SKM-1 treated with dmso at 0.1 percent for 144 hours (cell line): Measurements from ENCODE around the gene DHCR7.

Experiments used
- DNase-seq: peaks from one replicate; lab custom pipeline; 2025; ENCODE audit not compliant: unreplicated experiment; lab: John Stamatoyannopoulos, UW

Gene DHCR7, protein sequence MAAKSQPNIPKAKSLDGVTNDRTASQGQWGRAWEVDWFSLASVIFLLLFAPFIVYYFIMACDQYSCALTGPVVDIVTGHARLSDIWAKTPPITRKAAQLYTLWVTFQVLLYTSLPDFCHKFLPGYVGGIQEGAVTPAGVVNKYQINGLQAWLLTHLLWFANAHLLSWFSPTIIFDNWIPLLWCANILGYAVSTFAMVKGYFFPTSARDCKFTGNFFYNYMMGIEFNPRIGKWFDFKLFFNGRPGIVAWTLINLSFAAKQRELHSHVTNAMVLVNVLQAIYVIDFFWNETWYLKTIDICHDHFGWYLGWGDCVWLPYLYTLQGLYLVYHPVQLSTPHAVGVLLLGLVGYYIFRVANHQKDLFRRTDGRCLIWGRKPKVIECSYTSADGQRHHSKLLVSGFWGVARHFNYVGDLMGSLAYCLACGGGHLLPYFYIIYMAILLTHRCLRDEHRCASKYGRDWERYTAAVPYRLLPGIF

DNA sequence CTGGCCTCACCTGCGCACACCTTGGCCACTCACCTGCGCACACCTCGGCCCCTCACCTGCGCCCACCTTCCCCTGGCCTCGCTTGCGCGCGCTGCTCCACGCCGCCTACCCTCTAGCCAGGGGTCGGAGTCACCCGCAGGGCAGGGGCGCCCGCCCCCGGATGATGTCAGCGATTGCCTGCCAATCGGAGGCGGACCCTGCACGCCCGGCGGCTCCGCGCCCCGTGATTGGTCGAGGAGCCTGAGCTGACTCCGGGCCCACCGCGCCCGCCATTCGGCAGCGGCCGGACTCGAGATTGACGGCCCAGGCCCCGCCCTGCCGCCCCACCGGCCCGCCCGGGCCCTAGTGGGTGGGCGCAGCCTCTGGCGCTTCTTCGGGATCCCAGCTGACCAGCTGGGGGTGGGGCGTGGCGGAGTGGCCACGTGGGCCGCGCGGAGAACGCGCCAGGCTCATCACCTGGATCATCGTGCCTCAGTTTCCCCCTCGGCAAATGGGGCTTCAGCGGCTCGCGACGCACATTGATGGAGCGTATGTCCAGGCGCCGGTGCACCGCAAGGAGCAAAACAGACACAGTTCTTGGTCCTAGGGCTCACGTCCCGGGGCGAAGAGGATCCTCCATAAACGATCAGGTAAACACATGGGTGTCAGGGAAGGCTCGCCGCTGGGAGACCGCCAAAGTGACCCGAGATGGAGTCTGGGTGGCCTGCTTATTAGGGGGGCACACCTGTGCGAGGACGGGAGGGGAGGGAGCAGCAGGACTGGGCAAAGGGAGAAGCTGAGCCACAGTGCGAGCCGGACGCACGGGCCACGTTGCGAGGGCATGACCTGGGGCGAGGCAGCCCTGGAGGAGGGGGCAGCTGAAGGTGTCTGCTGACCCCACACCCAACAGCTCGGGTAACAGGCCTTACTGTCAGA, at the start of gene DHCR7:
Gene DHCR7, minus strand, starts transcription at position 137 of the 915 bp plus-strand sequence. CDS start 3,441 bp downstream, outside the sequence.
- peak; percentile 87 for DNase-seq

DNA sequence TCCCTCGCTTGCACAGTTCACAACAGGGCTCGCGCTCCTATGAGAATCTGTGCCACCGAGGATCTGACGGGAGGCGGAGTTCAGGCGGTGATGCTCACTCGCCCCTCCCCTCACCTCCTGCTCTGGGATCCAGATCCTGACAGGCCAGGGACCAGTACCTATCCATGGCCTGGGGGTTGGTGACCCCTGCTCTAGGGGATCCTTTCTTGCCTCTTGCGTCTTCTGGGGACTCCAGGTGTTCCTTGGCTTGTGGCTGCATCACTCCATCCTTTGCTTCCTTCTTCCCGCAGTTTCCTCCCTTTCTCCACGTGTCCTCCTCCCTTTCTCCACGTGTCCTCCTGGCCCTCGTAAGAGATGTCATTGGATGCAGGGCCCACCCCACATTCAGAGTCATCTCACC, 48.2 kb upstream of the DHCR7 start:
- no peak for DNase-seq

DNA sequence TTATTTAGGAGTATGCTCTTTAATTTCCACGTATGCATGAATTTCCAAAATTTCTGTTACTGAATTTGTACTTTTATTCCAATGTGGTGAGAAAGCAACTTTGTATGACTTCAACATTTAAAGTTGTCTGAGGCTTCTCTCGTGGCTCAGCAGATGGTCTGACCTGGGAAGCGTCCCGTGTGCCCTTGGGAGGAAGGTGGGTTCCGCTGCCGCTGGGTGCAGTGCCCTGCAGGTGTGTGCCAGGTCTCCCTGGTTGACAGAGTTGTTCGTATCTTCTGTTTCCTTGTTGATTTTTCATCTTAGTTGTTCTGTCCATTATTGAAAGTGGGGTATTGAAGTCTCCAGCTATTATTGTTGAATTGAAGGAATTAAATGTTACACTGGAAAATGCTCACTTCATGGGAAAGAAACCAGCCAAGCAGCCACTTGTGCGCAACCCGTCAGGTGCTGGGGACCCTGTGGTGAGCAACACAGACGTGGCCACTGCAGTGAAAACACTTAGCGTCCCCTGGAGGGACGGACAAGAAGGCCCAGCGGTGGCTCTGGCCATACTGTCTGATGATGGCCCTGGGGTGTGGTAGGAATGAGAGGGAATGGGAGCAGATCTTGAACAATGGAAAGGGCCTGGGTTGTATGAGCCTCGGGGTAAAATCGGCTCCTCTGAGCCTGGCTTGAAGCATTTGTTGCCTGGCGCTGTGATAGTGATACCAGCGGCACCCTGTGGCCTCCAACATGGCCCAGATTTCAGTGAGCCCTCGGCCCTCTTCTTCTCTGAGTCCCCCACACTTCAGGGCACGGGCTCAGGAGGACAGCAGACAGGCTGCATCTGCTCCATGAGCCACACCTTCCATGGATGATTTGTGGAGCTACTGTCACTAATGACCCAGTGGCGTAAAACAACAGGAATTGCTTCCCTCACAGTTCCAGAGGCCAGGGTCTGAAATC, 47.4 kb upstream of the DHCR7 start:
- DNase-seq: no peak

DNA sequence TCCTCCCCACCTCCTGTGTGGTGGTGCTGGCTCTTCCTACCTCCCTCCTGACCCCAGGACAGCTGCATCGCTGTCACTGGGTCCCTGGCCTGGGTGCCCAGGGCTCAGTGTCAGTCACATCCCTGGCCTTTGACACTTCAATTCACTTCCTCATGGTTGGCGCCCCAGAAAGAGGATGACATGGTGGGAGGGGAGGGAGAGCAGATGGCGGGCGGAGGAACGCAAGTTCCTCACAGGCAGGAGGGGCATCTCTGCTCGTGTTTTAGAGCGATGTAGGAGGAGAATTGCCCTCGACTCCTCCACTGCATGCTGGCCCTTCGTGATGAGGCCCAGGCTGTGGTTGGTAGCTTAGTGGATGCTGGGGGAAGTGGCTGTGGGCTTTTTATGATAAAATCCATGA, 43.7 kb upstream of the DHCR7 start:
- DNase-seq: no peak

DNA sequence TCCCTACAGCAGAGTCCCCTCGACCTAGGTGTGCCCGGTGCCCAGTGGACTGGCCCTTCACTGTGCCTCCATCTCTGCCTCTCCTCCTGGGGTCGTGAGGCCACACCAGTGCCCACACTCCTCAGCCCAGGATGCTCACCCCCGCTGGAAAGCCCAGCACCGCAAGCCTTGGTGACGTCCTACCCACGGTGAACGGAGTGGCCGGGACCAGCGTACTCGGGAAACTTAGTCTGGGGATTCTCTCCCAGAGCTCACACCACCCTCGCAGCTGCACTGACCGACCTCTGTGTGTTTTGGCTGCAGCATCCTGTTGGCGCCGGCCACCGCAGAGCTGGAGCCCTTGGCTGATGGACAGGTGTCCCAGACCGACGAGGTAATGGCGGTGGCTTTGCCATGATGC, 43.3 kb upstream of the DHCR7 start:
- DNase-seq: no peak

DNA sequence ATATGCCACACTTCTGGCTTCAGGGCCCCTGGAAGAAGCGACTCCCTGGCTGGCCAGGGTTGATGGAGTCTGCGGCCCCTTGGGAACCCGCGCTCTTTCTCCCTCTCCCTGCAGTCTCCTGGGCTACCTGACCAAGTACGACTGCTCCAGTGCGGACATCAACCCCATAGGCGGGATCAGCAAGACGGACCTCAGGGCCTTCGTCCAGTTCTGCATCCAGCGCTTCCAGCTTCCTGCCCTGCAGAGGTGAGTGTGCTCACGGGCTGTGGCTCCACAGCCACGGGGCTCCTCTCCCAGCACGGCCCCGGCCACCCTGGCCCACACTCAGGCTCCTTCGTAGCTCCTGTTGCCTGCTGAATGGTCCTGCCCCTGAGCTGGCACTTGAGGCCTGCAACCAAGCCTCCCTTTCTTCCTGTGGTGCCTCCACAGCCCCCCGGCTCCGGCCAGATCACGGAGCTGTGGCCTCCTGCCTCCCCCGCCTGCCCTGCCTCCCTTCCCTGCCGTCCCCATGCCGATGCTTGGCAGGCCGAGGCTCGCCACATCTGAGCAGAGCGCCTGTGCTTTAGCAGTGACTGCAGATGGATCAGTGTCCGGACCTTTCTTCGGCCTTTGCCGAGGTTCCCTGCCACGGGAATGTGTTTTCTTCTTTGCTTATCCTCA, 42.7 kb upstream of the DHCR7 start:
- no peak for DNase-seq

DNA sequence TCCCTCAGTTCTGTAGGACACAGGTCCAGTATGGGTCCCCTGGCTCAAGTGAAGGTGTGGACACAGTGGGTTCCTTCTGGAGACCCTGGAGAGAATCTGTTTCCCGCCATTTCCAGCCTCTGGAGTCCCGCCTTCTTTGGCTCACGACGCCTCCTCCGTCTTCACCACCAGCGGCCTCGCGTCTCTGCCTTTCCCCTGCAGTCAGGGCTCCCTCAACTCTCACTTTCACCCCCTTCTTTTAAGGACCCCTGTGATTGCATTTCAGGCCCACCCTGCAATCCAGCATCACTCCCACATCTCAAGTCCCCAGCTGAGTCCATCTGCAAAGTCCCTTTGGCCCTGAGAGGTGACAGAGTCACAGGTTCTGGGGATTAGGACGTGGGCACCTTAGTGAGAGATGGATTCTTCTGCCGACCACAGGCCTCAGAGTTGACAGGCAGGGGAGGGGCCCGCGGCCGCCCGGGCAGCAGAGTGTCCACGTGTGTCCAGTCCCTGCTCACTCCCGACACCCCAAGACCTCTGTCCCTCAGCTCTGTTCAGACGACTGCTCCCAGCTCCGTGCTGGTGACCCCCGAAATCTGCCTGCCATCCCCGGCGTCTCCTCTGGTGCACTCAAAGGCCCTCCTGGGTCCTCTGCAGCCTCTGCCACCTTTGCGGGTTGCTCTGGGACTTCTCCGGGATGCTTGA, 42.0 kb upstream of the DHCR7 start:
- DNase-seq: no peak

DNA sequence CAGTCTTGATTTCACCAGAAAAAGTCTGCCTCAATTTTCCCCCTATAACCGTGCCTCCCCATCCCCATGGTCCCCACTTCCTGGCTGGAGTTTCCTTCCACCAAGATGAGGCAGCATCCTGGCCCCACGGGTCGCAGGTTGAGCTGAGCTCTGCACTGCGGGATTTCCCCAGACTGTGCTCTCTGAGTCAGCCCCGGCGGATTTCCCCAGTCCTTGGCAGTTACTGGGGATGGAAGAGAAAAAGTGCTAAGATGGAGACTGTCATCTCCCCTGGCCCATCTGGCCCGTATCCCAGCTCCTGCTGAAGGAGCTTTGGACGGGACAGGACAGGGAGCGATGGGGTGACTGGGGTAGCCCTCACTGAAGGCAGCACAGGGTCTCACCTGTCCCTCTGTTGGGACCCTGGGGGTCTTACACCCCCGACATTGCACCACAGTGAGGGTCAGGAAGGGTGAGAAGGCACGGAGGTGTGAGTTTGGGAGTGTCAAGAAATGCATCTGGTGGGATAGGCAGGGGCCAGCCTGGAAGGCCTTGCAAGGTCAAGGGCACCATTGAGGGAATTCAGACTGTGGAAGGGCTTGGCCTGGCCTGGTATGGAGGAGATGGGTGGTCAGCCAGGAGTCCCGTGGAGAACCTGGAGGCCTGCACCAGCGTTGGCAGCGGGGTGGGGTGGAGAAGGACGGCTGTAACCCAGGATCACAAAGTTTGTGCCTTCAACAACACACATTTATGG, 41.3 kb upstream of the DHCR7 start:
- no peak for DNase-seq

DNA sequence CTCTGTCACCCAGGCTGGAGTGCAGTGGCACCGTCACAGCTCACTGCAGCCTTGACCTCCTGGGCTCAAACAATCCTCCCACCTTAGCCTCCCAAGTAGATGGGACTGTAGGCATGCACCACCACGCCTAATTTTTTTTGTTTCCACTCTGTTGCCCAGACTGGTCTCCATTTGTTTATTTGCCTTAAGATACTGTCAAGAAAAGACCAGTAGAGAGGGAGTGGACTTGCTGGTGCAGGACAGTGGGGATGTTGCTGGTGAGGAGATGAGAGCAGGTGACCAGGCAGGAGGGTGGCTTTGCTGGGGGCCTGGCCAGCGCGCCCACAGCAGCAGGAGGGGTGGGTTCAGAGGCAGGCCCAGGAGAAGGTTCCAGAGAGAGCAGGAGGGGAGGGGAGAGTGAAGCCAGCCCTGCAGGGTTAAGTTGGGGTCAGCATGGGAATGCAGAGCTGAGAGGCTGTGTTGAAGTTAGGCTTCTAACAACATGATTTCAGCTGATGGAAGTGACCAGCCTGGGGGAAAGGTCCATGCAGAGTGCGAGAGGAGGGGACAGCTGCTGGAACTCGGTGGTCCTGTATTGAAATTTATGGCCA, 40.6 kb upstream of the DHCR7 start:
- DNase-seq: no peak

DNA sequence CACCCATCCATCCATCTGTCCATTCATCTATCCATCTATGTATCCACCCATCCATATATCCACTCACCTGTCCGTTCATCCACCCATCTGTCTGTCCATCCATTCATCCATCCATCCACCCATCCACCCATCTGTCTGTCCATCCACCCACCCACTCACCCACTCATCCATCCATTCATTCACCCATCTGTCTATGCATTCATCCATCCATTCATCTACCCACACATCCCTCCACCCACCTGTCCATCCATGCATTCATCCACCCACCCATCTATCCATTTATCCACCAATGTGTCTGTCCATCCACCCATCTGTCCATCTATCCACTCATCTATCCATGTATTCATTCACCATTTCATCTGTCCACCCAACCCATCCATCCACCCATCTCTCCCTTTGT, 38.1 kb upstream of the DHCR7 start:
- DNase-seq: no peak

DNA sequence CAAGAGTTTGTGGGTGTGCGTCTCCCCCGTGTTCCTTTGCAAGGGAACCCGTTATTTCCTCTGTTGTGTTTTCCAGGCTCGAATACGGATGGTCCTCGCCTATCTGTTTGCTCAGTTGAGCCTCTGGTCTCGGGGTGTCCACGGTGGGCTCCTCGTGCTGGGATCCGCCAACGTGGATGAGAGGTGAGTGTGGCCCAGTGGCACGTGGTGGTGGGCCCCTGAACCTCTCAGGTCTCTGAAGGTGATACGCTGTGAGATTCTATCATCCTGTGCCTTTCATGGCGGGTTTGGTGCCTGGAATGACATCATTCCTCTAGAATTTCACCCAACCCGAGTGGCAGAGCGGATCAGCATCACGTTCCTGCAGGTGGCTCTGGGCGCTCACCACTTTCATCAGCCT, 37.3 kb upstream of the DHCR7 start:
- no peak for DNase-seq

DNA sequence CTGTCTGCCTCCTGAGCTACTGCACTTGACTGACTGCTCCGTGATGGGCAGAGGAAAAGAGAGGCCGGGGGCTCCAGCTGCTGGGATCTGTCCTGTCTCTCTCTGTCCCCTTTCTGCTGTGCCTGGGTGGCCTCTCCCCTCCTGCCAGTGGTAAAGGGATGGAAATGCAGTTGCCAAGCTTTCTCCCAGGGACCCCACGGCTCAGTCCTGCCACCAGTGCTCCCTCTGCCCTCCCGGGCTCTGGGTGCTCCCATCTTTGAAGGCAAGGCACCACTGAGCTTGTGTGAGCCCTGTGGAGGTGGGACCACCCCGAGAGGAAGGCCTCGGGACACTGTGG, 36.8 kb upstream of the DHCR7 start:
- DNase-seq: no peak

DNA sequence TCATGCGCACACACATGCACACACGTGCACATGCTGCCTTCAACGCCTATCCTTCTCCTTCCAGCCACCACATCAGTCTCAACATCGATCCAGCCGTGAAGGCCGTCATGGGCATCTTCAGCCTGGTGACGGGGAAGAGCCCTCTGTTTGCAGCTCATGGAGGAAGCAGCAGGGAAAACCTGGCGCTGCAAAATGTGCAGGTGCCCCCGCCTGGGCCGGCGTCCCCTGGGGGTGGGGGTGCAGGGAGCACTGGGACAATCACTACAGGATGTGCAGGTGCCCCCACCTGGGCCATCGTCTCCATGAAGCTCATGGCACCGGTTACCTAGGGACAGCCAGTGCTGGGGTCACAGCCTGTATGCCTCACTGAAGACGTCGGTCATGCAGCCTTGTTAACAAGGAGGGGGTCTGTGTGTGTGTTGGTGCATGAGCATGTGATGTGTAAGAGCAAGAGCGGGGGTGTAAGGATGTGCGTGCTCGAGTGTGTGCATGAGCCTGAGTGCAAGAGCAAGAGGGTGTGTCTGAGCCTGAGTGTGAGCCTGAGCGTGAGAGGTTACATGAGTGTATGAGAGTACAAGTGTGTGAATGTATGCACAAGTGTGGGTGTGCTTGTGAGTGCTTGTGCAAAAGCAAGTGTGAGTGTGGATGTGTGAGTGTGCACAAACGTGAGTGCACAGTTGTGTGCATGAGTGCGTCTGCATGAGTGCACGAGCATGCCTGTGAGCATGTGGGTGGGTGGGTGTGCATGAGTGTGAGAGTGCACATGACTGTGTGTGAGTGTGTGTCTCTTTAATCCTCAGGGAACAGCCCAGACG, 36.3 kb upstream of the DHCR7 start:
- DNase-seq: no peak

DNA sequence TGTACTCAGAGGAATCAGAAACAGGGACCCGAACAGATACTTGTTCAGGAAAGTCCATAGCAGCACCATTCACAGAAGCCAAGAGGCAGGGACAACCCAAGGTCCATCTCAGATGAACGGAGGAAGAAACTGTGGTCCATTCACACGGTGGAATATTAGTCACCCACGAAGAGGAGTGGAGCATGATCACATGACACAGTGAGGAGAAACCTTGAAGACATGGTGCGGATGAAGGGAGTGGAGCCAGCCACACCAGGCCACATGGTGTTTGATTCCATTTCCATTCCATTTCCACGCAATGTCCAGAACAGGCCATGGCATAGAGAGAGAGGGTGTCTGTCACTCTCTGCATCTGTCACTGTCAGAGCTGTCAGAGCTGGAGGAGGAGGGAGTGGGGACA, 35.5 kb upstream of the DHCR7 start:
- DNase-seq: no peak

DNA sequence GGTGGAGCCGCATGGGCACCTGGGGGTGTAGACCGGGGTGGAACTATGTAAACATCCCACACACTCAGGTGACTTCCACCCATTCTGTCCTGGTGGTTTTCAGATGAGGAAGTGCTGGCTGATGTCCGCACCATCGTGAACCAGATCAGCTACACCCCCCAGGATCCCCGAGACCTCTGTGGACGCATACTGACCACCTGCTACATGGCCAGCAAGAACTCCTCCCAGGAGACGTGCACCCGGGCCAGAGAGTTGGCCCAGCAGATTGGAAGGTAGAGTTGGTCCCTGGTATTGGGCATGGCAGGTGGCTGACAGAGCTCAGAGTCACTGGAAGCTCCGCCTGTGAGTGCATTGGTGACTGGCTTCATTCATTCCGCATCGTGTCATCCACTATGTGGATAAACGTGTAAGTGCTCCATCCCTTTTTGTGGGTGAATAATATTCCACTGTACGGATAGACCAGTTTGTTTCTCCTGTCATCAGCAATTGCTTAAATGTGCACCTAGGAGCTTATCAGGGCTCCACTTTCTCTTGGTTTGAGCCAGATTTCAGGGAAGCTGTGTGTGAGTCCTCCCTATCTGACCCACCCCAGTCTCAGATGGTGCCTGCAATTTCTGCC, 34.7 kb upstream of the DHCR7 start:
- DNase-seq: no peak

DNA sequence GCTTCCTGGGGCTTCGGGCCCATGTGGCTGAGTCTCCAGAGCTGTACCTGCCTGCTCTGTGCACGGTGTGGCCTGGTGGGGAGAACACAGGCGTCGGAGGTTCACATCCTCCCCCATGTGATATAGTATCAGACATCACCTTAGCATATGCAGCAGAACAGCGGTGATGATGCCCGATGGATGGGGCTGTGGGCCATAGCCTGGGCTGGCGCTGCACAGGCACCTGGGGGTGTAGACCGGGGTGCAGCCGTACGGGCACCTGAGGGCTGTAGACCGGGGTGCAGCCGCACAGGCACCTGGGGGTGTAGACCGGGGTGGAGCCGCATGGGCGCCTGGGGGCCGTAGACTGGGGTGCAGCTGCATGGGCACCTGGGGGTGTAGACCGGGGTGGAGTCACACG, 34.0 kb upstream of the DHCR7 start:
- no peak for DNase-seq

DNA sequence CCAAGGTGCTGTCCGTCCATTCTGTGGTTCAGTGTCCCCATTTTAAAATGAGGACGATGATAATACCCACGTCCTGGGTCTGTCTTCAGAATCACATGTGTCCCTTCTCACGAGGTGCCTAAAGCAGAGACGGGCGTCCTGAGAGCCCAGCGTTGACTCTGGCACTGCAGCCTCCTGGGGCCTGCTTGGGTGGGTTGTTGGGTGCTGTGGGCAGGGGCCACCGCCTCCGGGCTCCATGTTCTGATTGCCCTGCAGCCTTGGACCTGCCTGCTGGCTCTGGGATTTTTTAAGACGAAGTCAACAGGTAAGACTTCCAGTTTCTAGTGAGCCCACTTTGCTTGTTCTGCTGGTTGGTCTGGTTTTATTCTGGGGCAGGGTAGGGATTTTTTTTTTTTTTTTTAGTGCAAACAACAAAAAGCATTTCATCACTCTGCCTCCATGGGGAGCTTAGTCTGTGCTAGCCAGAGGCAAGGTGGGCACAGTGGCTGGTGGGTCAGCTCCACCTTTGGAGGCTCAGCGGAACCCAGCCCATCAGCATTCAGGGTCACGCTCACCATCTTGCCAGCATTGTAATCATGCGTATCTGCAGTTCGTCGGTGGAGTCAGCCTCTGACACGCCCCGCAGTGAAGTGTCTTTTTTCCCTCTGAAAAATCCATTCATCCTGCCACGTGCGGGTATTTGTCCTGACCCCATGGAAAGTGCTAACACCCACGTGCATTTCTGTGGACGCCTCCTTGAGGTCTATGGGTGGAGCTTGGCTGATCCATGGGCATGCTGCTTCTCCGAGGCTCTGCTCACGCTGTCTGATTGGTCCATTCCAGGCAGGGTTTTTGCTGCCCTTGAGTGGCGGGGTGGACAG, 33.1 kb upstream of the DHCR7 start:
- DNase-seq: no peak
